Limb (tissue), 2 donors: ENCODE measurements around the gene GIMAP6.
"Not testable (repeated sequence)": the region's sequence is repeated elsewhere in the genome, so short reads cannot be mapped to it uniquely, and the experiment has no call there.

ENCODE experiments used
- DNase-seq, 2 donors: peaks; one replicate each; pipeline ENCODE4 v3.0.0-alpha.2; 2016; ENCODE audit errors: extremely low spot score in 2 of 2

Gene GIMAP6

GRCh38 chr7:150631866-150632864 is at the start of gene GIMAP6:
GIMAP6 (minus strand) TSS chr7:150632385; CDS start chr7:150630142, 2,243 bp downstream.
- DNase-seq = no peak

GRCh38 chr7:150680364-150680763 is 48.2 kb upstream of the GIMAP6 start:
- not testable (repeated sequence) for DNase-seq

GRCh38 chr7:150678601-150679000 is 46.4 kb upstream of the GIMAP6 start:
- DNase-seq = not testable (repeated sequence)

- not testable (repeated sequence) for DNase-seq
These were observed 44.7 kb upstream of the GIMAP6 start for GRCh38 chr7:150676854-150677253.

GRCh38 chr7:150676276-150676675 is 44.1 kb upstream of the GIMAP6 start:
- not testable (repeated sequence) for DNase-seq

- no peak for DNase-seq
These were observed 43.5 kb upstream of the GIMAP6 start for GRCh38 chr7:150675714-150676113.

- not testable (repeated sequence) for DNase-seq
These were observed 39.8 kb upstream of the GIMAP6 start for GRCh38 chr7:150671798-150672585.

GRCh38 chr7:150668977-150669376 is 36.8 kb upstream of the GIMAP6 start:
- no peak for DNase-seq

GRCh38 chr7:150668472-150668911 is 36.3 kb upstream of the GIMAP6 start:
- DNase-seq = no peak

GRCh38 chr7:150666412-150666811 is 34.2 kb upstream of the GIMAP6 start:
- DNase-seq = no peak

GRCh38 chr7:150665896-150666295 is 33.7 kb upstream of the GIMAP6 start:
- no peak for DNase-seq

GRCh38 chr7:150665089-150665748 is 33.0 kb upstream of the GIMAP6 start:
- no peak for DNase-seq

- no peak for DNase-seq
These were observed 31.8 kb upstream of the GIMAP6 start for GRCh38 chr7:150663802-150664494.

GRCh38 chr7:150662821-150663220 is 30.6 kb upstream of the GIMAP6 start:
- not testable (repeated sequence) for DNase-seq

GRCh38 chr7:150660939-150661613 is 28.9 kb upstream of the GIMAP6 start:
- no peak for DNase-seq

GRCh38 chr7:150657526-150657925 is 25.3 kb upstream of the GIMAP6 start:
- DNase-seq = no peak

- no peak for DNase-seq
These were observed 23.9 kb upstream of the GIMAP6 start for GRCh38 chr7:150656047-150656446.

- DNase-seq = no peak
These were observed 22.5 kb upstream of the GIMAP6 start for GRCh38 chr7:150654692-150655091.

GRCh38 chr7:150649080-150649385 is 16.8 kb upstream of the GIMAP6 start:
- no peak for DNase-seq

GRCh38 chr7:150648353-150649079 is 16.3 kb upstream of the GIMAP6 start:
- no peak for DNase-seq
